GM19452 (cell line): ENCODE data around the gene KRTAP10-7.
"Not testable (repeated sequence)": the region's sequence is repeated elsewhere in the genome, so short reads cannot be mapped to it uniquely, and the experiment has no call there.

Experiments used
- ATAC-seq: cut with Tn5 transposase; IDR thresholded peaks from one replicate; pipeline ENCODE4 v1.9.1; 2021; ENCODE audit not compliant: unreplicated experiment

The KRTAP10-7 gene

DNA sequence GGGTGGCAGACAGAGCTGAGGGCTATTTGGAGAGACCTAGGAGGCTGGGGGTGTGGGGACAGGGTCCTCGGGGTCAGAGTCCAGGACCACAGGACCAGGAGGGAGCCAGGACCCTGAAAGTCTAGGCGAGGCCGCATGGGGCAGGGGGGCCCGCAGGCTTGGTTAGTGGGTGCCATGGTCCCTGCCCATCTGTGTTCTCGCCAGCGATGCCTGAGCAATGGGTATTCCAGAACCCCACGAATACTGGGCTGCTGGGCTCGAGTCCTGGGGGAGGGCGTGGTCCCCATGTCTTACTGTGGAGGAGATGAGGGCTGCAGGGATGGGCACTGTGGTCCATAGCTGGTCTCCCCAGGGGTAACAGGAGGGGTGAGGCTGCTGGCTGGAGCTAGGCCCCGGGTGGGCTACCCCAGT, 10.1 kb upstream of the KRTAP10-7 start:
- no peak for ATAC-seq

DNA sequence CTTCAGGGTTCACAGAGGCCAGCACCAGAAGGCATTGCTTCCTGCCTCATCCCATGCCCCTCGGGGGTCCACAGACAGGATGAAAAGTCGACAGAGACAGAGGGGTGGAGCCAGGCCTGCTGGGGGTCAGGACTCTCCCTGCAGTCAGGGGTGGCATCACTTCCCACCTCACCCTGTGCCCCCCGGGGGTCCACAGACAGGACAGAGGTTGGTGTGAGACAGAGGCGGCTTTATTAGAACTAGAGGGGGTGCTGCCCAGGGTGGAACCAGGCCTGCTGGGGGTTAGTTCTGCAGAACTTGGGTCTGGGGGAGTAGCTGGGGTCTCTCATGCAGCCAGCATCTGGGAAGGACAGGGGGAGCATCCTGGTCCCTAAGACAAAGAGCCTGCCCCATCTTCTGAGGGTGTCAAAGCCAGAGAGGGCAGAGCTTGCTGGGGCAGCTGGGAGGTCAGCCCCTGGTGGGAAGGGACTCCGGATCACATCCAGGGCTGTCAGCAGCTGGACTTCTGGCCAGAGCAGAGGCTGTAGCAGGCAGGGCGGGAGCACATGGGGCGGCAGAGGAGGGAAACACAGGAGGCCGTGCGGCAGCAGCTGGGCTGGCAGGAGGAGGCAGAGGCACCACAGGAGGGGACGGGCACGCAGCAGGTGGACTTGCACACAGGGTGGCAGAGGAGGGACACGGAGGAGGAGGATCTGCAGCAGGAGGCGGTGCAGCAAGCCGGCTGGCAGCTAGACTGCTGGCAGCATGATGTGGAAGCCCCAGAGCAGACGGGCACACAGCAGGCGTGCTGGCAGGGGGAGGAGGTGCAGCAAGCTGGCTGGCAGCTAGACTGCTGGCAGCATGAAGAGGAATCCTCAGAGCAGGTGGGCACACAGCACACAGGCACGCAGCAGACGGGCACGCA, 9.2 kb upstream of the KRTAP10-7 start:
- ATAC-seq: not testable (repeated sequence)

DNA sequence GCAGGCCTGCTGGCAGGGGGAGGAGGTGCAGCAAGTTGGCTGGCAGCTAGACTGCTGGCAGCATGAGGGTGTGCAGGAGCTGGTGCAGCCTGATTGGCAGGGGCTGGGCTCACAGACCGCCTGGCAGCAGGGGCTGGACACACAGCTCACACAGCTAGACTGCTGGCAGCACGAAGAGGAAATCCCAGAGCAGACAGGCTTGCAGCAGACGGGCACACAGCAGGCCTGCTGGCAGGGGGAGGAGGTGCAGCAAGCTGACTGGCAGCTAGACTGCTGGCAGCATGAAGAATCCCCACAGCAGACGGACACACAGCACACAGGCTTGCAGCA, 8.6 kb upstream of the KRTAP10-7 start:
- not testable (repeated sequence) for ATAC-seq

DNA sequence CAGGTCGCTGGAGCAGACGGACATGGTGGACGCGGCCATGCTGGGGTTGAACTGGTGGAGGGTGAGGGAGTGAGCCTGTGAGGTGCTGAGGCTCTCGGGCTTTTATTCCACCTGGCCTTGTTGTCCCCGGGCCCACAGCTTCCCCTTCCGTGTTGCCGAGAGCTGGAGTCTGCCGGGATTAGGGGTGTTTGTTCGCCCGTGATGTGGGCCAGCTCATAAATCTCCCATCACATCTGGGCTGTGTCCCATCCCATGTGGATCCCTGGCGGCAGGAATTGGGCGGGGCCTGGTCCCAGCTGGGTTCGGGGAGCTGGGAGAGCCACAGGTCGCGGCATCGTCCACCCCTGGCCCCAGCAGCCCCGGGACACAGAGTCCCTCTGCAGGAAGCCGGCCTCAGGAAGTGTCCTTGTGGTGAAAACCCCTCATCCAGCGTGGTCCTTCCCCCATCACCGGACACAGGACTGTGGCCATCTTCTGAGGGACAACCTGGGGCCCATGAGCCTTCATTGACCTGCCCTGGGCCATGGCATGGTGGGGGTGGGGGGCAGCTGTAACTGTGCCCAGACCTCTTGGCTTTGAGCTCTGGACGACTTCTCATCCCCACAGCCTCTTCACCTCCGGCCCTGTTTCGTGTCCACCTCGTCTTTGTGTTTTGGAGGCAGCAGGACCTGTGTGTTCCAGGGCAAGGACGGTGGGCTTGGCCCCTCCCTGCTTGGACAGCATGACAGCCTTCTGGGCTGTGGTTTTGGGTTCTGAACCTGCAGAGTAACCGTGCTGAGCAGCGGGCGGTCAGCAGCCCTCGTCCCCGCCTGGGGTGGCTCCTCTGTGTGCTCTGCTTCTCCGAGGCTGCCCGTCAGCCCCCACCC, 7.7 kb upstream of the KRTAP10-7 start, which contains the start of gene KRTAP10-6:
Gene KRTAP10-6 (minus strand): TSS at position 60 of the 866 bp plus-strand sequence. CDS start 21 bp downstream, at position 39.
- no peak for ATAC-seq

DNA sequence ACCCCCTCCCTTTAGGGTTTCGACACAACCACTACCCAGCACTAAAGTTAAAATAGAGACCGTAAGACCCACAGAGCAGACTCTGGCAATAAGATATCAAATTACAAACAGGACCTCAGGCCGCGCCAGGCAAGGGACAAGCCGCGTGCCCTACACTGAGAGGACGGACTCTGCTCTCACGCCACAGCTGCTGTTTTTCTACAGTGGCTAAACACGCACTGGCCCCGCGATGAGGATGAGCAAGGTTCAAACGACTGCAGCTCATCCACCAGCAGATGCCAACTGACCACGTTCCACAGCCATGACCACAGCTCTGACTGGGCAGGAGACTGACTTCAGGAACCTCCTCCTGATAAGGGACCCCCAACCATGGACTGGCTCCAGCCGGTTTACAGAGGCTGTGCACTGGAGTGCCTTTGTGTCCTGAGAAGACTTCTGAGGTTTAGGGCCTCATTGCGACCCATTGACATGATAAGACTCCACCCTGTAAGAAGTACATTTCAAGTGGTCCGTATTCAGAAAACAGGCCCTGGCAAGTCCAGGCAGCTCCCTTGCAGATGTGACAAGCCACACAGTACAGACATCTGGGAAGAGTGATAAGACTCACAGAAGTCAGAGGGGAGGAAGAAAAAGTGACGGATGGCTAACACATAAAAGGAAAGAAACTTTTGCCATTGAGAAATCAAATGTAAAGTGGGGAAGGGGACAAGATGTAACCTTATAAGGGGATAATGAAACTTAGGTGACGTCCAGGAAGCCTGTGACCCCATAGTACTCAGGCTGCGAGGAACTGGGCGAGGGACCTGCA, 6.6 kb upstream of the KRTAP10-7 start:
- ATAC-seq: no peak

DNA sequence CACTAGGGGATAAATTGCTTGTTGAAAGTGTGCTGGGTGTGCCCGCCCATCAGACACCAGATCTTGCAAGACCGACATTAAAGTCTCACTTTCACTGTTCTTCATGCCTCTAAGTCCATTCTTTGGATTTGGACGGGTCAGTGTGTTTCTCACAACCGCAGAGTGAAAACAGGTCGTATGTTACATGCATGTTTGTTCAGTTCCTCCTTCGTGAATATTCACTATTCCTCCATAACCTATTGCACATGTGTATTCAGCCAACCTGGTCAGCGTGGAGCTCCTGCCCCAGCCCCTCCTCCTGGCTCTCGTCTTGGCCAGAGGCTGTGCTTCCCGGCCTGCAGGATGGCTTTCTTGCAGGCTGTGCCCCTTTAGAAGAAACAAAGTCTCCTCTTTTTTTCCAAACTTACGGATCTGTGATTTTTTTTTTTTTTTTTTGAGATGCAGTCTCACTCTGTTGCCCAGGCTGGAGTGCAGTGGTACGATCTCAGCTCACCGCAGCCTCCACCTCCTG, 5.9 kb upstream of the KRTAP10-7 start:
- ATAC-seq: no peak

DNA sequence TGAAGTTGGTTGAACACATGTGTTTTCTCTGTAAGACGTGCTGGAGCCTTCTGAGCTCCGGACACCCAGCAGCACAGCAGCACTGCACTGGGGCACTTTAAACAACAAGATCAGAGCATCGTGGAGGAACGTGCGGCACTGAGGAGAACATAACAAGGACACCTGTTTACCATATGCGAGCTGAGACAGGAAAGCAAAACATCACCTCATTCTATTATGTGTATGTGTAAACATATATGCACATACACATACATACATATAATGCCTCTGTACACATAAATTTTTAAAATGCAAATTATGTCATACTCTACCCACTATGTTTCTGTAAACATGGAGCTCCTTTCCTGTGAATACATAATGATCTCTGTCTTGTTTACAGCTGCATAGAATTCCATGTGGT, 4.9 kb upstream of the KRTAP10-7 start:
- no peak for ATAC-seq

DNA sequence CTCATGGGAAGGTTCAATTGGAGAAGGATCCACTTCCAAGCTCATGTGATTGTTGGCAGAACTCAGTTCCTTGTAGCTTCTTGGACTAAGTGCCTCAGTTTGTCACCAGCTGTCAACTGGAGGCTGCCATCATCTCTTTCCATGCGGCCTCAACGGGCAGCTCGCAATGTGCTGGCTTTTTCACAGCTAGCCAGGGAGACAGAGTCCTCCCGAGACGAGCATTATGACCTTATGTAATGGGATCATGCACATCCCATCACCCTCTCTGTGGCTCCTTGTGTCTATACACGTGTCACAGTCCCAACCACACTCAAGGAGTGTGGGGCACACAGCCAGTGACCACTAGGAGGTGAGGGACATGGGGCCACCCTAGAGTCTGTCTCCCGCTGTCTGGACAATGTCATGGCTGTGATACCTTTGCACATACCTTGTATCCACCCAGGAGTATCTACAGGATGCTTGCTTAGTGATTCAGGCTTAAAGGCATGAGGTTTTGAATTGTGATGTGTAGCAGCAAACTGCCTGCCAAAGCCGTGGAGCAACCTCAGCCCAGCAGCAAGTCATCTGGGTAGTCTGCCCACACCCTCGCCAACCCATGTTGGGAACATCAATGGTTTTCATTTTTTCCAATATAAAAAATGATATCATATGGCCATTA, 4.2 kb upstream of the KRTAP10-7 start:
- no peak for ATAC-seq

DNA sequence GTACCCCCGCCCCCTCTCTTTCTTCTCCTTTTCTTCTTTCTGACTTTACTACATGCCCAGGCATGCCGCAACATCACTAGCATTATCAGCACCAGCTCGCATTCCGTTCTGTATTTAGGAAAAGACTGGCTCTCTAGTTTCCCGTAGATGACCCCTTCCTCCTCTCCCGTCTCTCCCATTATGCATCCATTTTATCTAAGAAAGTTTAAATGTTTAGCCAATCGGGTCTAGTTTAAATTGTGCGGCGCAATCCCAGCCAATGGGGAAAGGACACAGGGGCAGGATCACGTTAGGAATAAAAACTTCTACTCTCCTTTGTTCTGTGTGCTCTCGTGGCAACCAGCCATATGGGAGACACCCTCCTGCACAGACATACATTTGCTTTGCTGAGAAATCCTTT, 2.3 kb upstream of the KRTAP10-7 start:
- no peak for ATAC-seq

DNA sequence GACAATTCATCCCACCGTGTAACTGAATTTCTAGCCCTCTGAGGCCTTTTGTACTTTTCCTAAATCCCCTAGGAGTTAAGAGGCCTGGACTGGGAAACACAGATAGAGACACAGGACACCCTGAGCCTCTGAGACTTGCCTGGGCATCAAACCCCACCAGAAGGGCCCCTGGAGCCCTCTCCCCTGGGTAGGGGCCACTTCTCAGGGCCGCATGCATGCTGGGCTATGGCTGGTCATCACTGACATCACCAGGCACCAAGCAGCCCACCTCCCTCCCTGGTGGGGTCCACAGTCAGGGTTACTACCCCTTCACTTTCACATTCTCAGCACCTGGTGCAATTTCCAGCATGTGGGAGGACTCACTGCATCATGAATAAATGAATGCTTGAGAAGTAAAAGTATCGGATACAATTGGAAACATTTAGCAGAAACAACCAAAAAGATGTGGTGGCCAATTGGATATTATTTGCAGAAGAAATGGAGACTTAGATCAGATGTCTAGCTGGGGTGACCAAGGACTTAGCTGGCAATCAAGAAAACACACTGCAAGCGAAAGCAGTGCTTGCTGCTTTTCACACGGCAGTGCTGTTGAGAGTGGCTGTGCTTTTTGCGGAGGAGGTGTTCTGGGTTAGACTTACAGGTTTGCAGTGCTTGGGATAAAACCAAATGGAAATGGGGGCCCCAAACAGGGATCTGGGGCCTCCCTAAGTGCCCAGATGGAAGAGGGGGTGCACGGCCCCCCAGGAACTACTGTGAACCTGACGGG, 950 bp upstream of the KRTAP10-7 start:
- ATAC-seq: no peak

DNA sequence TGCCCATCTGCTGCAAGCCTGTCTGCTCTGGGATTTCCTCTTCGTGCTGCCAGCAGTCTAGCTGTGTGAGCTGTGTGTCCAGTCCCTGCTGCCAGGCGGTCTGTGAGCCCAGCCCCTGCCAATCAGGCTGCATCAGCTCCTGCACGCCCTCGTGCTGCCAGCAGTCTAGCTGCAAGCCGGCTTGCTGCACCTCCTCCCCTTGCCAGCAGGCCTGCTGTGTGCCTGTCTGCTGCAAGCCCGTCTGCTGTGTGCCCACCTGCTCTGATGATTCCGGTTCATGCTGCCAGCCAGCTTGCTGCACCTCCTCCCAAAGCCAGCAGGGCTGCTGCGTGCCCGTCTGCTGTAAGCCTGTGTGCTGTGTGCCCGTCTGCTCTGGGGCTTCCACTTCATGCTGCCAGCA, 694 bp downstream of the KRTAP10-7 start:
- ATAC-seq: not testable (repeated sequence)

DNA sequence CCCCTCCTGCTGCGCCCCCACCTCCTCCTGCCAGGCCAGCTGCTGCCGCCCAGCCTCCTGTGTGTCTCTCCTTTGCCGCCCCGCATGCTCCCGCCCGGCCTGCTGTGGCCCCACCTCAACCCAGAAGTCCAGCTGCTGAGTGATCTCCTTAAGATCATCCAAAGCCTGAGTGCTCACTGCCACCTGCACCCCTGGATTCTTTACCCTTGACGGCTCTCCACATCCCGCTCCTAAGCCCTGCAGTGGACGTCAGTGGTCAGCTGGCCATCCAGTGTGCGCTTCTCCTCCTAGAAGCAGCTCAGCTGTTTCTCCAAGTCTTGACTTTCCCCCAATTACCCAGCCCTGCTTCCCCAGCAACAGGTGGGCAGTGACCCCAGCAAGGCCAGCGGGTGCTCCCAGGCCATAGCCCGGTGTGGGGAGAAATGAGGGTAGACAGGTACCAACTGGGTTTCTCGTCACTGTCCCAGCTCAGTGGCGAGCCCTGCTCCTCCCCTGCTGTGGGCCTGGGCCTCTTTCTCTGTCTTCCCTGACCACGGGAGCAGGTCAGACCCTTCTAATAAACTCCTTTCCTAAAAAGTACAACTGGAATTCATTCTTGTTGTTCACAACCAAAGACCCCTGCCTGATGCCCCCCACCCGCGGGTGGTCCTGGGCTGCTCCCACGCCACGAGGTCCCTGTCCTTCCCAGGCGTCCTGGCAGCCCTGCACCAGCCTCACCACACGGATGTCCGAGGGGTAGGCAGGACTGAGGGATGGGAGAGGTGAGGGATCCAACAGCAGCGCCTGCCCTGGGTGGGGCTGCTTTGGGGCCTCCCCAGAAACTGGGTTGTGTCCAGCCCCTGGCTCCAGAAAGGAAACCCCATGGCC, 1.4 kb downstream of the KRTAP10-7 start:
- ATAC-seq: no peak

DNA sequence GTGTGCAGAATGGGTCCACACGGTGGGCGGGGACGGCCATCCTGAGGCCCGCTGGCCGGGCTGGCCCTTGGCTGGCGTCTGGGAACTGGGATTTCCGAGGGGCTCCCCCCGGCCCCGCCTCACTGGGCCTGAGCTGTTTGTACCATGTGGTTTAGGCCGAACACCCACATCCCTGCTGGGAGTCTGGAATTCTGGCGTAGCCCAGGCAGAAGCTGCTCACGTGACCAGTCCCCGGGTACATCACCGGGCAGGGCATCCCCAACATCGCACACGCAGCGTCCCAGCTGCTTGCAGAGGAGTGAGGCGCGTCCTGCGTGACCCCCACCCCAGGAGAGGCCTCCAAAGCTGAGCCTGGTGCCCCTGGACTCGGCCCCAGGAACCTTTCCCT, 2.1 kb downstream of the KRTAP10-7 start:
- ATAC-seq: no peak

DNA sequence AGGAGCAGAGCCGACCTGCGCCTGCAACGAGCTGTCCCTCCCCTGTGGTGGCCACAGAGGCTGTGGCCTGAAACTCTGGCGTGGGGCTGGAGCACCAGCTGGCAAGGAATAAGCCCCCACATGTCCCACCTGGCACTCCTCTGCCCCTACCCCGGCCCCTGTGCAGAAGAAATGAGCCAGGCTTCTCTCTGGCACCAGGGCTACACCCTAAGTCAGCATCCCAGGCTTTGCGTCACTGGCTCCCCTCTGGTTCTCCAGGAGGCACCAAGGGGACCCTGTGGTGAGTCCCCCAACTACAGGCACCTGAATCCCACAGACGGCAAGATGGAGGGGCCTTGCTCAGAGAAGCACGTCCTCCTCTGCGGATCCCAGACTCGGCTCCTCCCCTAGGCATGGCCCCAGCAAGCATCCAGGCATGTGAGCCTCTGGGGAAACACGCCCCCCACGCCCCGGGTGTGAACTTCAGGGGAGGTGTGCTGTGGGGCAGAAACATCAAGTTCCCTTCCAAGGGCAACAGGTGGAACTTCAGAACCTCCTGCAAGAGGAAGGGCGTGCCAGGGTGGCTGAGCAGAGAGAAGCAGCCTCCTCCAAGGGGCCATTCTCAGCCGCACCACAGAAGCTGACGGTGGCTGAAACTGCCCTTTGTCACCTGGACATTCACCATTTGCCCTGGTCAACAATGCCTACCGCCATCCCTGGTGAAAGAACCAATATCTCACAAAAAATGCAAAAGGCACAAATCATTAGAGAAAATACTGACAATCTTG, 2.9 kb downstream of the KRTAP10-7 start:
- no peak for ATAC-seq

DNA sequence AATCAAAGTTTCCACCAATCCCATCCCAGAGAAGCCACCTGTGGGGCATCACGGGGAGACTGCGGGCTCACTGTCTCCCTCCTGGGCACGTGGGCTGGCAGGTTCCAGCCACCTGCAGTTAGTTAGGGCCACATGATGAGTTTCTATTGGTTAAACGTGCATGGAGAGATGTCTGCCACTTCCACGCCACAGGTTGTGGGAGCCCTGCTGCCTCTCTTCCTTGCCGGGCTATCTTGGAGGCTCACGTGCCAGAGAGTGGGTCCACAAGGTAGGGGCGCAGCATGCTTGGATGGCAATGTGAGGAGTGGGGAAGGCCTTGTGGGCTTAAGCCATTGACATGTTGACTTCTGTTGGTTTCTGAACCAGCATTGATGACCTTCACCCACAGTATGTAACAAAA, 3.5 kb downstream of the KRTAP10-7 start:
- ATAC-seq: no peak

DNA sequence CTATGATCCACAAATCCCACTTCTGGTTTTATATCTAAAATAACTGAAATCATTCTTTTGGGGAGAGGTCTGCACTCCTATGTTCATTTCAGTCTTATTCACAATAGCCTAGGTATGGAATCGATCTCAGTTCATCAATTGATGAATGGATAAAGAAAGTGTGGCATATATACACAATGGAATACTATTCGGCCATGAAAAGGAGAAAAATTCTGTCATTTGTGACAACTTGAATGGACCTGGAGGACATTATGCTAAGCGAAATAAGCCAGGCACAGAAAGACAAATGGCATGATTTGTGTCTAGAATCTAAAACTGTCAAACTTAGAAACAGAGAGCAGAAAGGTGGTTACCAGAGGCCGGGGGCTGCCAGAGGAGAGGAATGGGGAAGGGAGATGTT, 6.1 kb downstream of the KRTAP10-7 start:
- ATAC-seq: no peak

DNA sequence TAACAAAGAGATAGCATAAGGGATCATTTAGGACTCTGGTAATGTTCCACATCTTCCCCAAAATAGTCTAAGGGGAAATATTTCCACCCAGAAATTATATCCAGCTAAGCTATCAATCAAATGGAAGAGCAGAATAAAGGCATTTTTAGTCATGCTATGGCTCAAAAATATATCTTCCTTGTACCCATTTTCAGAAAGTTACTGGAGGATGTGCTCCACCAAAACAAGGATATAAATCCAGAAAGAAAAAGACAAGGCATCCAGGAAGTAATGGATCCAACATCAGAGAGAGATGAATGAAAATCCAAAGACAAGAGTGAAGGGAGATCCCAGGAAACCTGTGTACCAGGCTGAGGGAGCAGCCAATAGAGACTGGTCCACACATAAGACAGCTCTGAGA, 8.8 kb downstream of the KRTAP10-7 start:
- ATAC-seq: no peak
